Measurements from ENCODE around the gene NSDHL. TPM values are rescaled to one million over a fixed set of nuclear protein-coding genes. Genes with fewer than 3 reads are reported as not detected.
"Not testable (repeated sequence)": the region's sequence is repeated elsewhere in the genome, so short reads cannot be mapped to it uniquely, and the experiment has no call there.

Gene NSDHL
- total and polyA plus RNA-seq, 2 of the 4 experiments (the other 2 are of a cell fraction), result 22.8 to 26.0 TPM

- CTCF ChIA-PET; POLR2A ChIA-PET (ENCODE audit: unreplicated experiment): not testable (repeated sequence)
Measured at GRCh38 chrX:152835470-152835869, 4.6 kb downstream of the NSDHL start.

More at GRCh38 chrX:152835470-152835869, 4.6 kb downstream of the NSDHL start:
- H3K9me1 ChIP-seq (ENCODE audit: insufficient read depth, low read length); H4K91ac ChIP-seq (ENCODE audit: insufficient read depth, low read depth, low read length); H3K4ac ChIP-seq (ENCODE audit: low read depth, low read length); H3K9ac ChIP-seq (ENCODE audit: low read depth, low read length); H2AK5ac ChIP-seq (ENCODE audit: low read depth, low read length); H3K4me1 ChIP-seq (ENCODE audit: control insufficient read depth, insufficient read depth, low read length); H3K23ac ChIP-seq (ENCODE audit: low read depth, low read length); H2BK120ac ChIP-seq (ENCODE audit: low read depth, low read length); ATAC-seq (ENCODE audit: low read depth); H3K27ac ChIP-seq (ENCODE audit: insufficient read depth, low read length); H2AK9ac ChIP-seq (replicated peaks; ENCODE audit: low read depth, low read length, poor library complexity); H2AFZ ChIP-seq (replicated peaks; ENCODE audit: low read length, poor library complexity); in situ Hi-C loops (cut with MboI; ENCODE audit: low sequenced_read_pairs); H3K18ac ChIP-seq (ENCODE audit: low read depth, low read length); dilution Hi-C loops (cut with HindIII; ENCODE audit: low sequenced_read_pairs, unreplicated experiment); H4K5ac ChIP-seq (ENCODE audit: low read depth, low read length); H3K56ac ChIP-seq (ENCODE audit: extremely low read depth, insufficient read depth, low read length); DNase-seq; intact Hi-C loops (cut with micrococcal nuclease); BruUV-seq (replicated peaks); H3K4me2 ChIP-seq (ENCODE audit: low read depth, low read length); H3K14ac ChIP-seq (replicated peaks; ENCODE audit: low read depth, low read length); H4K20me1 ChIP-seq (ENCODE audit: insufficient read depth, low read length); H2BK15ac ChIP-seq (ENCODE audit: low read depth, low read length); H4K8ac ChIP-seq (ENCODE audit: low read depth in 2 of 2, low read length in 2 of 2); H3K27me3 ChIP-seq (ENCODE audit: control insufficient read depth, insufficient read depth, low read length); H2BK20ac ChIP-seq (ENCODE audit: low read depth, low read length); H3K36me3 ChIP-seq (ENCODE audit: control insufficient read depth, insufficient read depth, low read length); H2BK5ac ChIP-seq (ENCODE audit: low read depth, low read length, poor library complexity, severe bottlenecking); H3K4me3 ChIP-seq (ENCODE audit: insufficient read depth, low read depth, low read length); H3K9me3 ChIP-seq (ENCODE audit: control insufficient read depth, insufficient read depth, low read length): not testable (repeated sequence)
- WGBS, 2 experiments (ENCODE audit: extremely low coverage in 2 of 2, insufficient read length in 1 of 2), result no CpG with 5 or more reads among the region's 1 CpG
- peaks cover 5 to 11% of the 10 kb centered on the region in 2 experiments; a peak in 2 of 4 replicates for H3K79me1 ChIP-seq (ENCODE audit: low read depth in 1 of 2, low read length in 2 of 2)
